IPS-NIHi7 (cell line): ENCODE measurements around the gene ANKRD16.
"Not testable (repeated sequence)": the region's sequence is repeated elsewhere in the genome, so short reads cannot be mapped to it uniquely, and the experiment has no call there.

Experiments
- DNase-seq: peaks from one replicate; pipeline ENCODE4 v3.0.0; 2012; ENCODE audit warnings: mixed read lengths; ENCODE audit errors: extremely low spot score

The ANKRD16 gene

DNA sequence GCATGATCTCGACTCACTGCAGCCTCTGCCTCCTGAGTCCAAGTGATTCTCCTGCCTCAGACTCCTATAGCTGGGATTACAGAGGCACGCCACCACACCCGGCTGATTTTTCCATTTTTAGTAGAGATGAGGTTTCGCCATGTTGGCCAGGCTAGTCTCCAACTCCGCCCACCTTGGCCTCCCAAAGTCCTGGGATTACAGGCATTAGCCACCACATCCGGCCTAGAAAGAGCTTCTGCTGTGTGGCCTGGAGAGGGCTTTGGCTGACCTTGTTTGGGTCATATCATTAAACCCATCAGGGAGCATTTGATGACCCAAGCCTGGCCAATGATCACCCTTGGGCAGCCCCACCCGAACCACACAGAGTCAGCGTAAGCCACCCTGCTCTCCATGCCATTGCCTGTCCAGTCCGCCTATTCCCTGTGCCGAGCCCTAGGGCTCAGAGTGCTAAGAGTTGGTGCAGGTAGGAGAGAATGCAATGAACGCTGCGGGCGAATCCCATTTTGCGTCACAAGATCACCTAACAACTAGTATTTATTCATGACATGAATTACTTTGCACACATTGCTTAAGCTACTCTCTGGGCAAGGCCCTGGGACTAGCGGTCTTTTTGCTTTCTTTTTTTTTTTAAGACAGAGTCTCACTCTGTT, 54.1 kb downstream of the ANKRD16 start:
- DNase-seq, result no peak

DNA sequence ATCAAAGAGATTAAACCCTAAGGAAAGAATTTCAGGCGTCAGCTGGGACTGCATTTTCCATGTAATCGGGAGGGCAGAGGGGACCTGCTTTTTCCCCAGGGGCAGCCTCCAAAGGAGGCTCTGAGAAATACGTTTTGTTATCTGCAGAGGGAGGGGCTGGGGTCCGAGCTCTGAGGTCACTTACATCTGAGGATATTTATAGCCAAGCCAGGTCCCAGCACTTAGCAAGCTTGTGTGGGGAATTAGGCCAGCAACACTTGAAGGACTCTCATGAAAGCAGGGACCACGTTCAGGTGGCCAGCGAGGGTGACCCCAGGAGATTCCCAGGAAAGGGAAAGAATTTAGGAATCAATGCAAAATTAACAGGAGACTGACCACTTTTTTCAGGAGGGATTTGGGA, 55.9 kb downstream of the ANKRD16 start:
- DNase-seq, result no peak

DNA sequence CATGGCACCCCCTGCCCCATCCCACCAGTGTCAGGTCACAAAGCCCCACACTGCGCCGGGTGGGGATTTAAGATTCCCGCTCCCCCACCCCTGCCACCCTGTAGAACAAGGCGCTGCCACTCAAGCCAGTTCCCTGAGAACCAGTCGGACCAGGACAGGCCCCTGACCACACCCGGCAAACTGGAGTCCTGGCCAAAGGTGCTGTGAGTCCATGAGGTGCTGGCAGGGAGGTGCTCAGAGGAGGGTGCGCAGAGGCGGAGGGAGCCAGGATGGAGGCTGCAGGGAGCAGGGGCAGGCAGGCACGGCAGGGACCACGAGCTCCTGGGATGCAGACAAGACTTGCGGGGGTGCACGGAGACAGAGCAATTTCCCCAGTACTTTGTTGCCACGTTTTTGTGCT, 56.7 kb downstream of the ANKRD16 start:
- DNase-seq, result no peak

DNA sequence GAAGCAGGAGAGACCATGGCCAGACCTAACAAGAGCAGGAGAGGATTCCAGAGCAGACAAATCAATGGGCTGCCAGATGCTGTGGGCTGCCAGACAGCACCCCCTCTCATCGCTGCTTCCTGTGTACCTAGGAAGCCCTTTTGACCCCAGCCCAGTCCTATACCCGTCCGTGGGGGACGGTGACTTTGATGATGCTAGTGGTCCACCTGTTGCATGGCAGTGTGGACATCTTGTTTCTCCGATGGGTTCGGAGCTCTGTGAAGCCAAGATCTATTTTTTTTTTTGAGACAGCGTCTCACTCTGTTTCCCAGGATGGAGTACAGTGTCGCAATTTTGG, 58.3 kb downstream of the ANKRD16 start:
- DNase-seq, result no peak

DNA sequence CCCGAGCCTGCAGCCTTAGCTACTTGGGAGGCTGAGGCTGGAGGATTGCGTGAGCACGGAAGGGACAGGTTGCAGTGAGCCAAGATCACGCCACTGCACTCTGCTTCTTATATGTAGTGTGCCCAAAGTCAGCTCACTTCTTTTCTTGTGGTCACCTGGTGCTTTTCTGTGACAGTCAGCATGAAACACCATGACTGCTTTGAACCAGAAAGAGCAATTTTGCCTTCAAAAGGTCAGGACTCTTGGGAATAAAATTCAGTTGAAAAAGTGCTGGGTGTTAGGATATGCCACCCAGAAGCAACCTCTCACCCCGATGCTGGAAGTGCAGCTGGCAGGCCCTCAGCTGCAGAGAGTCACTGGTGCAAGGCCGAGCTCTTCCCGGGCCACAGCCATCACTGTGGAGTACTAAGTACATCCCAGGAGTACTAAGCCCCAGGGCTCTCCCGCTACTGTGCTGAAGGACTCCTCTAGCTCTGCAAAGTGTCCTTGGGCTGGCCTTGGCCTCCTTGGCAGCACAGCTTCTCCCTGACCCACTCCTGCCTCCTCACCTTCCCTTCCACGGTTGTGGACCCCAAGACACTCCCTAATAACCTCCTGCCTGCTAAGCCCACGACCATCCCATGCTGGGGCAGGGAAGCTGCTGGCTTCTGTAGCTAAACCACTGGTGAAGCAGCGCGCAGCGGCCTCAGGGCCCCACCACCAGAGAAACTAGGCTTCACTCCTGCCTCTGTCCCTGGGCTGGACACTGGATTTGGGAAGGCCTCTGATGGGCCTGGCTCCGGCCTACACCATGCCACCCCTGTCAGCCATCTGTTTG, 58.9 kb downstream of the ANKRD16 start:
- DNase-seq, result no peak

DNA sequence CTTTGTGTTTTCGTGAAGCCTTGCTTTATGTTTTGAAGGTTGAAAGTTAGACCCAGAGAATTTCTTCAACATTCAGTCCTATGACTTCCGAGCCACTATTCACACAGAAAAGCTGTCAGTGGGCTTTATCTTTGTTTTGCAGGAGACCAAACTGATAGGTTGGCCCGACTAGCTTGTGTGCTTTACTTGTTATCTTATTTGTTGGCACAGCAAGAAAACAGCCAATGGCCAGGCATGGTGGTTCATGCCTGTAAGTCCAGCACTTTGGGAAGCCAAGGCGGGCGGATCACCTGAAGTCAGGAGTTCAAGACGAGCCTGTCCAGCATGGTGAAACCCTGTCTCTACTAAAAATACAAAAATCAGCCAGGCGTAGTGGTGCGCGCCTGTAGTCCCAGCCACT, 60.4 kb downstream of the ANKRD16 start:
- no peak for DNase-seq

DNA sequence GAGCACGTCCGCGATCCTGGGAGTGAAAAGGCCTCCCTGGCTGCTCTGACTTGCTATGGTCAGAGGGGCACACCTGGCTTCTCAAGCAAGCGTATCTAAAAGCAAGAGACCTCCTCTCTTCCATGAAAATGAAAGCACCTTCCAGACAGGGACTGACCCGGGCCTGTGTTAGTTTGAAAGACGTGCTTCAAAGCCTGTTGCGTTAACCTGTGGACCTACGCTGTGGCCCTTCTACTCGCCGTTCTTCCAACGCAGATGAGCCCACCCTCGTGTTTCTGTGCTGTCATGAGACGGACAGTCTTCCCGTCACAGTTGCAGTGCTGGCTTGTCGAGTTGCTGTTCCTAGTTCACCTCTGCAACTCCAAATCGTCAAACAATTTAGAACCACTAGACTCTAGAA, 61.0 kb downstream of the ANKRD16 start:
- no peak for DNase-seq

DNA sequence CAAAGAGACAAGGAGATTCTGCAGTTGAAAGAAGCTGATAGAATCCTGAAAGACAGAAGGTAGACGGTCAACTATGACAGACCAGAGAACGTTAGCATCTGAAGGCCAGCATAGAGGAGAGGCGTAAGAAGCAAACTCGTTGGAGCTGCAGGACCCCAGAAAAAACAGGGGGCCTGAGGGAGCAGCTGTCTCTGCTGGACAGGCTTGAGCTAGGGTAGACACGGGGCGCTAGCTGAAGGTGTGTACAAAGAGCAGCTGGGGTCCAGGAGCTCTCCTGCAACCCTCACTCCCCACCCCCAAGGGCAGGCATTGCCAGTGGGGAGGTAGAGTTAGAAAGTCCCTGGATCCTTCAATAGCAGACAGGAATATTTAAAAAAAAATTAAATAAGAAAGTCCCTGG, 61.9 kb downstream of the ANKRD16 start:
- no peak for DNase-seq

DNA sequence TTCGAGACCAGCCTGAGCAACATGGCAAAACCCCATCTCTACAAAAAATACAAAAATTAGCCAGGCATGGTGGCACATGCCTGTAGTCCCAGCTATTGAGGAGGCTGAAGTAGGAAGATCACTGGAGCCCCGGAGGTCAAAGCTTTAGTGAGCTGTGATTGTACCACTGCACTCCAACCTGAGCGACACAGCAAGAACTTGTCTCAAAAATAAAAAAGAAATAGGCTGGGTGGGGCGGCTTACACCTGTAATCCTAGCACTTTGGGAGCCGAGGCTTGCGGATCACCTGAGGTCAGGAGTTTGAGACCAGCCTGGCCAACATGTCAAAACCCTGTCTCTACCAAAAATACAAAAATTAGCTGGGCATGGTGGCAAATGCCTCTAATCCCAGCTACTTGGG, 63.2 kb downstream of the ANKRD16 start:
- not testable (repeated sequence) for DNase-seq

DNA sequence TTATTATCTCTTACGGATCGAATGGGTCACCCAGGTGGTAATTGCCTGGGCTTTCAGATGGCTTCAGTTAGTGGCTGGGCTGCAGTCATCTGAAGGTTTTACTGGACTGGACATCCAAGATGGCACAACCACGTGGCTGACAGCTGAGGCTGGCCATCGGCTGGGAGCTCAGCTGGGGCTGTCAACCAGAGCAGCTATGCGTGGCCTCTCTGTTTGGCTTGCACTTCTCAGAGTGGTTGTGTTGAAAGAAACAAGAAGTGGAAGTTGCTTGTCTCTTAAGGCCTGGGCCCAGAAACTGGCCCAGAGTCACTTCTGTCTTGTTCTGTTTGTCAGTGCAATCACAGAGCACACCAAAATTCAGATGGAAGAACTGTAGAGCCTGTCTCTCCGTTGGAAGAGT, 70.8 kb downstream of the ANKRD16 start:
- no peak for DNase-seq

DNA sequence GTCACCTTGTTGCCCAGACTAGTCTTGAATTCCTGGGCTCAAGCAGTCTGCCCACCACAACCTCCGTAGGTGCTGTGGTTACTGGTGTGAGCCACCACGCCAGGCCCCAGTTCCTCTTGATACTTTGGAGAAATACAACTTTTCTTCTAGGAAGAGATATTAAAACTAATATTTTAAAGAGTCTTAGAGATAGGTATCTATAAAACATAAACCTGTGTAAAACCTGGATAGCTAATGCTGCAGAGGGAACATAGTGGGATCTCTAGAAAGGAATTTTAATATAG, 71.7 kb downstream of the ANKRD16 start:
- no peak for DNase-seq

DNA sequence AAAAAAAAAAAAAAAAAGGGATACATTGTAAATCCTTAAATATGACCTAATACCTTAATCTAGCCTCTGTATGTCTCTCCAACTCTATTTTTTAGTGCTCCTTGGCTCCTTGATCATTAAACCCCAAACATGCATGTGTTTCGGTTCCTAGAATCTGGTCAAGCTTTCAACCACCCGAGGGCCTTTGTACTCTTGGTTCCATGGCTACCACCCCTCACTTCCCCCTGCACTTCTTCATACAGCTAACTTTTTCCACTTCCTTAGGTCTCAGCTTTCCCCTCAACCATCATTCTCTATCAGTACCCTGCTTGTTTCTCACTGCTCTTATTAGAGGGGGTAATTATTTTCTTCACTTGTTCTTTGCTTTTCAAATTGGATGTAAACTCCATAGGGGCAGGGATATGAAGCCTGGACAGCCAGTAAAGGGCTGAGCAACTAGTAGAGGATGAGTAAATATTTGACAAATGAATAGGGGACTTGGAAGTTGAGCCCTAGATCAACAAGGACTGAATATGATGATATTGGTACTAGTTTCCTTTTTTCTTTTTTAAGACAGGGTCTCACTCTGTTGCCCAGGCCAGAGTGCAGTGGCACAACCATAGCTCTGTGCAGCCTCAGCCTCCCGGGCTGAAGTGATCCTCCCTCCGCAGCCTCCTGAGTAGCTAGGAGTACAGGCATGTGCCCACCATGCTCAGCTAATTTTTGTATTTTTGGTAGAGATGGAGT, 72.2 kb downstream of the ANKRD16 start:
- DNase-seq, result no peak

DNA sequence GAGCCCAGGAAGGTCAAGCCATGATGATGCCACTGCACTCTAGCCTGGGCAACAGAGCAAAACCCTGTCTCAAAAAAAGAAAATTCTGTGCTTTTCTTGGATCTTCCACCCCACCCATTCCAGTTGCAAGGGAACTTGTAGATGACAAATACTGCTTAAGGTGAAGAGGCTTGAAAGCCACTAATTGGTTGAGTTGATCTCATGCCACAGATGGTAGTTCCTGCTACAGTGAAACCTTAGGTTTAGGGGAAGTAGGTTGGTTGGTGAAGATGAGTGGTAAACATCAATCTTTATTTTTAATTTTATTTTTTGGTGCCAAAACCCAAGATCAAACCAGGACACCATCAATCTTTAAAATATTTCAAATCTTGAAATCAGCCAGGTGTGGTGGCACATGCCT, 73.5 kb downstream of the ANKRD16 start:
- DNase-seq, result no peak

DNA sequence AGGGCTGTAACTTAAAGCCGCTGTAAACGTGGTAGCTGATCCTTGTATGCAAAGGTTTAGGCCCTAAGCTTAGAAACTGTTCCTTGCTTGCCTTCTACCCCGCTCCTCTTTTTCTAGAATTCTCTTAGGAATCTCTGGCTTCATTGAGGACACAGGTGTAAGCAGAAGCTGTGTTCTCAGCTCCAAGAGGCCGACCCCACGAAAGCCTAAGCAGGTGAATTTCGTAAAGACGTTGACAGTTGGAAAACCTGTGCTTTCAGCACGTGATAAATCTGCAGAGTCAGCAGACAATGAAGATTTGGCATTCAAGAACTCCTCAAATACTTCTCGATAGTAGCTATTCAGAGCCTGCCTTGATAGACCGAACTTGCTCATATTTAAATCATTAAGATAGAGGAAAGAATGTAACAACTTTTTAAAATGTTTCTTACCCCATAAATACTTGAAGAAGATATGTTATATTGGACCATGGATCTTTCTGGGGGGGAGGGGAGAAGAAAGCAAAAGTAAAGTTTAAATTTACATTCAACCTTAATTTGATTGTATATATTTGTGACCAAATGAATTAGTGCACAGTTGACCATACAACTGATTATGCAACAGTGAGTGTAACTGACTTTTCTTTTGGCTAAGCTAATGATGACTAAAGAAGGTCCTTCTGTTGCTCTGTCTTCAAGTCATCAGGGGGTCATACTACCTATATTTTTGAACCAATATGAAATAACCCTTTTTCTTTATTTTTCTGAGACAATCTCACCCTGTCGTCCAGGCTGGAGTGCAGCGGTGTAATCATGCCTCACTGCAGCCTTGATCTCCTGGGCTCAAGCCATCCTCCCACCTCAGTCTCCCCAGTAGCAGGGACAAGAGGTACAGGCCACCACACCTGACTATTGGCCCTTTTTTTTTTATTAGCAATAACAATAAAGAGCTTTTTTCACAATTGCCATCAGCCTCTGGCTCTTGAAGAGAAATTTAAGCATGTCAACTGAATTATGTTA, 75.3 kb downstream of the ANKRD16 start:
- peak; percentile 28 for DNase-seq

DNA sequence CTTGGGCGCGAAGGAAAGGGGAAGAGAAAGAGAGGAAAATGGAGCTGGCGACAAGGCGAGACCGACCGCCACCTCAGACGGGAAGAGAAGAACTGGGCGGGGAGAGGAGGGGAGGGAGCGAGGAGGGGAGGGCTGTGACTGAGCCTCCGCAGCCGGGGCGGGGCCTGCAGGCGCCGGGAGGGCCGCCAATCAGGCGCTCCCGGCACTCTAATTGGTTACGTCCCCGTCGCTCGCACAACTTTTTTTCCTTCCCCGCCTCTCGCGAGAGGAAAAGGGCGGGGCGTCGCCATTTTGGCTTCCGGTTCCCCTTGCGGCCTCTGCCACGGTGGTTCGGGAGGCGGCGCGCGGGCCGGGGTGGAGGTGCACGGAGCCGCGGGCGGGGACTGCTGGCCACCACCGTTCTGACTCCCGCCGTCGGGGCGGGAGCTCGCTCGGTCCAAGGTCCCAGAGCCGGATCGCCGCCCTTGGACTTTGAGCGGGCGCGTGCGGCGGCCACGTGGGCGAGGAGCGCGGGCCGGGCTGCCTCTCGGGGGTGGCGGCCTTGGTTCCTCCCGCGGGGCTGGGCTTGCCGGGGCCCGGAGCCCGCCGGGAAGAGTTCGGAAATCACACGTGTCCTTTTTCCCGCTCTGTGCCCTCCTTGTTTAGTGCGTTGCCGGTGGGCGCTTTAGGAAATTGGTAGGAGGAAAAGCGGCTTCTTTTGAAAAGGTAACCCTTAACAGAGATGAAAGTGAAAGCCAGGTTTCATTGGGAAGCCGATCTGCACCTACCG, 76.2 kb downstream of the ANKRD16 start, which contains the start of gene GDI2:
TSS of gene GDI2 (minus strand) at position 94 of the 769 bp plus-strand sequence. CDS start 176 bp downstream, outside the sequence.
- DNase-seq, result peak; percentile 99

DNA sequence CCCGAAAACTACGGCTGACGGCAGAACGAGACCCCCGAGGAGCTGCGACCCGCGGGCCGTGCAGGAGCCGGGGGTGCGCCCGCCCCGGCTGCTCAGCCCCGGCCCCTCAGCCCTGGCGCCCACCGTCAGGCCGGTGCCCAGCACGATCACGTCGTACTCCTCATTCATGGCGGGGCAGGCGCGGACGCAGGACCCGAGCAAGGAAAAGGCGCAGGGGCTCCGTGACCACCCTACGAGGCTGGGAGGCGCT, 76.7 kb downstream of the ANKRD16 start:
- DNase-seq, result no peak

DNA sequence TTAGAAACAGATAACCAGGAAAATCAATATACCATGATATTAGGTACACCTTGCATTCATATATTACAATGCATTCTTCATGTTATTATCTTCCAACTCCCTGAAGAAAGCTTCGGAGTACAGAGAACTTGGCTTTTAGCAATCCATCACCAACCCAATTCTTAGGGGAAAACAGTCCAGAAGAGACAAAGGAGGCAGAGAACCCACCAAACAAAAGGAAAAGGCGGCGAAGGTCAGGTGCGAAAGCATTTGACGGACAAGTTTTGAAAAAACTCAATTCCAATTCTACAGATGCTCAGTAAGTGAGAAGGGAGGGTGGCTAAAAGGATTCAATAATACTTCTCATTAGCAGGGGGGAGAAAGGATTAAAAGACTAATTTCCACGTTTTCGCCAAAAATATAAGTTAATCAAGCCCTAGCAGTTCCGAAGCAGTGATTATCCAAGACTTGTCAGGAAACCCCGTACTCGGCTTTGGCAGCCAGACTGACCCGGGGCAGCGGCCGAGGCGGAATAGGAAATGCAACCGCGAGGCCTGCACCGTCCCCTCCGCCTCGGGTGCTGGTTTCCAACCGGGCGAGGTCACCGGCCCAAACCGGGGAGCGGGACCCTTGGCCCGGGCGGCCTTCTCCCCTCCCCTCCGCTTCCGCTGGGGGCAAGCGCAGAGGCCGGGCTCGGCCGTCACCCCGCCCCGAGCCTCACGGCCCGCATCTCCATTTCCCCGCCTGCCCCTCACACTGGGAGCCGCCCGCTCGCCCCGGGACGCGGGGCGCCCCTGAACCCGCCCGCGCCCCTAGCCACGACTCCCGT, 77.2 kb downstream of the ANKRD16 start:
- DNase-seq, result peak; percentile 65
